Activated CD4-positive, CD25-positive, alpha-beta regulatory T cell treated with anti-CD3 and anti-CD28 coated beads, Interleukin-2, amount 50 U/mL, for 24 hours (primary cell): ENCODE measurements around the gene NOL11.
A peak's percentile ranks its signal among the peaks of the same experiment; 100 is the strongest.
"Not testable (repeated sequence)": the region's sequence is repeated elsewhere in the genome, so short reads cannot be mapped to it uniquely, and the experiment has no call there.

Experiments
- ATAC-seq, 2 donors: fragments of 150-1000 bp; cut with Tn5 transposase; one replicate each; pipeline ENCODE4 v1.10.0; 2021; ENCODE audit warnings: mild to moderate bottlenecking in 1 of 2, moderate library complexity in 1 of 2

The NOL11 gene

GRCh38 chr17:67711916-67712315 lies 5.8 kb upstream of the NOL11 start:
- no peak for ATAC-seq

GRCh38 chr17:67712375-67712774 lies 5.4 kb upstream of the NOL11 start:
- ATAC-seq = no peak

GRCh38 chr17:67713169-67713568 lies 4.6 kb upstream of the NOL11 start:
- ATAC-seq = no peak

GRCh38 chr17:67716405-67716798 lies 1.3 kb upstream of the NOL11 start:
- ATAC-seq = no peak

DNA sequence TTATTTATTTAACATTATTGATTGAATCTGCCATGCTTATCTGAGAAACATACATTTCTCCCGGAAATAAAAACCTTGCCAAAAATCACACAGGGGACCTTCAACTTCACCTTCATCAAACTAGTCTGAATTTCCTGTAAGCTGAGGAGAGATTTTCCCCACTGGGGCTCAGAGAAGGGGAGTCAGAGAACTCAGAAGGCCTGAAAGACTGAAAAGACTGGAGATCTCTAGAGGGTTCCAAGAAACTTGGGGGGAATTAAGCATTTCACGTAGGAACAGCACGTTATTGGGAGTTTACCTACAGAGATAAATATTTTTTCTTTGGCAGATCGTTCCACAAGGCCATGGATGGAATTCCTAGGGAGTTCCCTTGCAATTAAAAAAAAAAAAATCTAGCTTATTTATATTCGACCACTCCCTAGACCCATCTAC lies 528 bp upstream of the NOL11 start:
- ATAC-seq = no peak

DNA sequence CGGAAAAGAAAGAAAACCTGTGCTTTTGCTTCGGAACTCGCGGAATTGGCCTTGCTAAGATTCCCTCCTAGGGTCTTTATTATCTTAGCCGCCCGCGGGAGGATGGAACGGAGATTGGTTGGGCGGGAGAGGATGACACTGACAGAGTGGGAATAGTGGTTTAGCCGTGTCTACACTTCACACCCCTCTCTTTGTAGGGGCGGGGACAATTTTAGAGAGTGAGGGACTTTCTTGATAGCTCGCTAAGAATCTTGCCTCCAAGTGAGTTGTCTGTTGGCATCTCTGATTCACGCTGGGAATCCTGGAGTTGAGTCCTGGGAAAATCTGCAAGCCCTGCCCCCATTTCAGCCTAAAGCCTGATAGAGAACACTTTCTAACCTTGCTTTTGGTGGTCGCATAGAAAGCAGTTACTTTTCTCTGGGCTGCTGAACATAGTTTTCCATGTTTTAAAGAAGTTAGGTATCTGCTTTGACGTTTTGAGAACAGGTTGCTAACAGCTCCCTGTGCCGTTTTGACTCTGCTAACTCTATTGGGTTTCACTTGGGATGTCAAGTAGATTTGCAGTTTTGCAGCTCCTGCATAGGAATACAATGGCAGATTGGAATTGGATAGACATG lies 697 bp downstream of the NOL11 start:
- ATAC-seq = peak; percentile 8 to 36

DNA sequence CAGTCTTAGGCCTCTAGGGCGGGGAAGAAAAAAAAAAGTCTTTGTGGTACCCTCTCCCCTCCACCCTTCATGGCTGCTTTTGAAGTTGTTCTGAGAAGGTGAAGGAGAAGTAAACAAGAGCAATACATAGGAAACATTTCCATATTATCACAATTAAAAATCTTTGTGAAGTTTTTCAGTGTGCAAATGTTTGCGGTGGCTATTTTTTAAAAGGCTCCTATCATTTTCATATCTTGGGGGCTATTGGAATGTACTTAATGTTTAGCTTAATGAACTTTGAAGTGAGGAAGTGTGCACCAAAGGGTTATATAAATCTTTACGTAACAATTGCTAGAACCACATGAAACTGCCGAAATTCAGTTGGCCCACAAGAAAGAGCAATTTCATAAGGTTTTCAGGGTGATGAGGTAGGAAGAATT lies 7.6 kb downstream of the NOL11 start:
- no peak for ATAC-seq

DNA sequence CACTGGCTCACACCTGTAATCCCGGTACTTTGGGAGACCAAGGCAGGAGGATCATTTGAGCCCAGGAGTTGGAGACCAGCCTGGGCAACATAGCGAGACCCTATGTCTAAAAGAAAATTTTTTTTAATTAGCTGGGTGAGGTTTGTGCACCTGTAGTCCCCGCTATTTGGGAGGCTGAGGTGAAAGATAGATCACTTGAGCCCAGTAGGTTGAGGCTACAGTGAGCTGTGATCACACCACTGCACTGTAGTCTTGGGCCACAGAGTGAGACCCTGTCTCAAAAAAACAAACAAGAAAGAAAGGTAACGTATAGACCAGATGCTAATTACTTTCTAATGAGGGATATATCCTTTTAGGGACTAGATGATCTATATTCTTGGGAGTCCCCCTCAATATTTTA lies 8.1 kb downstream of the NOL11 start:
- ATAC-seq = no peak

DNA sequence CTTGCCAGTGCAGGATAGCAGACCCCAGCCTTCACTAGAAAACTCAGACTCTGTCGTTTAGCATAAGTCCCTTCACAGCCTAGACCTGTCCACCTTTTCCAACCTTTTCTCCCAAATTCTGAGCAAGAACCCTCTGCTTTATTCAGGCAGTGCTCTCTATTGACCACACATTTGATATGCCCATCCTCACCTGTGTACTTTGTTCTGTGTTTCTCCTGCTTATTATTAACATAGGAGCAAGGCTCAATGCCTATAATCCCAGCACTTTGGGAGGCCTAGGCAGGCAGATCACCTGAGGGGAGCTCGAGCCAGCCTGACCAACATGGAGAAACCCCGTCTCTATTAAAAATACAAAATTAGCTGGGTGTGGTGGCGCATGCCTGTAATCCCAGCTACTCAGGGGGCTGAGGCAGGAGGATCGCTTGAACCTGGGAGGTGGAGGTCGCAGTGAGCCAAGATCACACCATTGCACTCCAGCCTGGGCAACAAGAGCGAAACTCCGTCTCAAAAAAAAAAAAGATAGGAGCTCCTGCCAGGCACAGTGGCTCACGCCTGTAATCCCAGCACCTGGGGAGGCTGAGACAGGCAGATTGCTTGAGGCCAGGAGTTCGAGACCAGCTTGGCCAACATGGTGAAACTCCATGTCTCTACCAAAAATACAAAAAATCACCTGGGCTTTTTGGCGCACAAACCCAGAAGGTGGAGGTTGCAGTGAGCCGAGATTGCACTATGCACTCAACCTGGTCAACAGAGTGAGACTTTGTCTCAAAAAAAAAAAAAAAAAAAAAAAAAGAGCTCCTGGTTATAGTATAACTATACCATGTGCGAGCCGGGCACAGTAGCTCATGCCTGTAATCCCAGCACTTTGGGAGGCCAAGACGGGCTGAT lies 9.7 kb downstream of the NOL11 start:
- not testable (repeated sequence) for ATAC-seq

GRCh38 chr17:67729903-67730302 lies 12.2 kb downstream of the NOL11 start:
- ATAC-seq = no peak

- no peak for ATAC-seq
Measured at GRCh38 chr17:67730731-67731130, 13.0 kb downstream of the NOL11 start.

- no peak for ATAC-seq
Measured at GRCh38 chr17:67733449-67733848, 15.7 kb downstream of the NOL11 start.

GRCh38 chr17:67737145-67737544 lies 19.4 kb downstream of the NOL11 start:
- ATAC-seq = no peak

- ATAC-seq = no peak
Measured at GRCh38 chr17:67742025-67742424, 24.3 kb downstream of the NOL11 start.

DNA sequence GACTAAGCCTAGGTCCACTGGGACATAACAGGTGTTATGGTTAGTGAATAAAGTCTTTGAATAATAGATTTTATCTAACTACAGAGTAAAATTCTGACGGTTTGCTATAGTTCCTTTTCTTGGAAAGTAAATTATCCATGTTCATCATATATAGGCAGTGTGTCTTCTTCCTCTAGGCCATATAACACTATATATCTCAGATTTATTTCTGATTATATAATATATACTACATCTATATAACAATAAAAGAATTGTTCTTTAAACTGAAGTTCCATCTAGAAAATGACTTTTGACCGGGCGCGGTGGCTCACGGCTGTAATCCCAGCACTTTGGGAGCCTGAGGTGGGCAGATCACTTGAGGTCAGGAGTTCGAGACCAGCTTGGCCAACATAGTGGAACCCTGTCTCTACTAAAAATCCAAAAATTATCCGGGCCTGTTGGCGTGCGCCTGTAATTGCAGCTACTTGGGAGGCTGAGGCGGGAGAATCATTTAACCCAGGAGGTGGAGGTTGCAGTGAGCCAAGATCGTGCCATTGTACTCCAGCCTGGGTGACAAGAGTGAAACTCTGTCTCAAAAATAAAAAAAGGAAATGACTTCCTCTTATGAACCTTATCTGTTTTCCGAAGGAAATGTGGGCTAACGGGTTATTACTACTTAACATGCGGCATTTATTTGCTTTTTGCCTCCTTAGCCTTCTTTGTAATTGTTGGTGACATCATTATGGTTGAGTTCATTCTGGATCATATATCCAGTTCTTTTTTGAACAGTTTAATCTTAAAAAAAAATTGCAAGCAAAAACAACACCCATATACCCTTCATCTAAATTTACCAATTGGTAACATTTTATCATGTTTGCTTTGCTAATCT lies 29.2 kb downstream of the NOL11 start:
- ATAC-seq = no peak

DNA sequence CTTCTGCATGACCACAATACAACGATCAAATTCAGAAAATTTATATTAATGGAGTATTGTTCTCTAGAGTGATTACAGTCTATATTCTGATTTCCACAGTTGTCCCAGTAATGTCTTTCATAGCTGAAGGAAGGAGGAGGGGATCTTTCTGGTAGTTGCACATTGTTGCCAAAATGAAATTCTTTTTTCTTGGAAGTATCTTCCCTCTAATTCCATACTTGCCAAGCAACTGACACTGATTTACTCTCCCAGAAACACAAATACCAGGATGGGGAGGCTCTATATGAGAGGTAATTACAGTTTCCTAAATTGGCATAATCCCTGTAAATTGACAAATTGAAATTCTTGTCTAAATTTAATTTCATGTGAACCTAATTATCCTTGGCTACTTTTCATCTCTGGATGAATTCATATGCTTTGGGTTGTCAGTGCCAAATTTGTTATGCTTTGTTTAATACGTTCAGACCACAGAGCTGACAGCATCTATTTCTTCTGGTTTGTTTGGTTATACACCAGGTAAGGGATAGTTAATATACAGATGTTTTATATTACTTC lies 30.0 kb downstream of the NOL11 start:
- no peak for ATAC-seq

DNA sequence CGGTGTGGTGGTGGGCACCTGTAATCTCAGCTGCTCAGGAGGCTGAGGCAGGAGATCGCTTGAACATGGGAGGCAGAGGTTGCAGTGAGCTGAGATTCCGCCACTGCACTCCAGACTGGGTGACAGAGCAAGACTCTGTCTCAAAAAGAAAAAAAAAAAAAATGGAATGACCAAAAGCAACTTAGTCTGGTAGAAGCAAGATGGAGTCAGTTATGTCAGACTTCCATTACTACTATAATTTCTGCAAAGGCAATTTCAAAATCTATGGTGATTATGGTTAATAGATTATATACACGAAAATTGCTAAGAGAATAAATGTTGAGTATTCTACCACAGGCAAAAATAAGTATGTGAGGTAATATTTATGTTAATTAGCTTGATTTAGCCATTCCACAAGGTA lies 32.3 kb downstream of the NOL11 start:
- ATAC-seq = no peak

DNA sequence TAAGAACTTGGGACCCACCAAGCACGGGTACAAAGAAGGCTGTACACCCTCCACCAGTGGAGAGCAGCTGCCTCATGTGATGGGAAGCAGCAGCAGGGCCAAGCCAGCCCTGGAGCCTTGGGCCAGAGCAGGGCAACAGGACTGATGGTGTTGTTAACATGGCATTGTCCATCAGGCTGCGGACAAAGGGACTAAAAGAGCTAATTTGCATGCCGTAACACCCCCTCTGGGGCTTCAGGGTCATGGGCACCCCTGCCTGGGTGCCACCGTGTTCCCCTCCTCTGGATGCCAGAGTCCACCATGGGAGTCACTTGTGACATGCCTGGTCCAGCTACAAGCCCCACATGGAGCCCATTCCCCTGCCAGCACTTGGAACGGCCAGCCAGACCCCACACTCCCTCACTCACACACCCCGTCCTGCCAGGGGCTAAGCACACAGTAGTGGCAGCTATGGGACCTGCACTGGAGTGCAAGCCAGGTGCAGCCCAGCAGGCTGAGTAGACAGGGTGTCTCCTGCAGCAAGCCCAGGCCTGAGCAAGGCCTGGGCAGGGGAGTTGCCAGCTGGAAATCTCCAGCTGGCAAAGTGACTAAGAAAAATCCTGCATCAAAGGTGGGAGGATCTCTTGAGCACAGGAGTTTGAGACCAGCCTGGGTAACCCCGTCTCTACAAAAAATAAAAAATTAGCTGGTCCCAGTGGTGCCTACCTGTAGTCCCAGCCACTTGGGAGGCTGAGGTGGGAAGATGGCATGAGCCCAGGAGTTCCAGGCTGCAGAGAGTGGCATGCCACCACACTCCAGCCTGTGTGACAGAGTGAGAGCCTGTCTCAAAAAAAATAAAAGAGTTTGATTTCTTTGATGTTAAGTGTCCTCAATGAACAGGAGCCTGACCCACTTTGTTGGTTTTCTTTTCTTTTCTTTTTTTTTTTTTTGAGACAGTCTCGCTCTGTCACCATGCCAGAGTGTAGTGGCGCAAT lies 33.7 kb downstream of the NOL11 start:
- ATAC-seq = no peak

DNA sequence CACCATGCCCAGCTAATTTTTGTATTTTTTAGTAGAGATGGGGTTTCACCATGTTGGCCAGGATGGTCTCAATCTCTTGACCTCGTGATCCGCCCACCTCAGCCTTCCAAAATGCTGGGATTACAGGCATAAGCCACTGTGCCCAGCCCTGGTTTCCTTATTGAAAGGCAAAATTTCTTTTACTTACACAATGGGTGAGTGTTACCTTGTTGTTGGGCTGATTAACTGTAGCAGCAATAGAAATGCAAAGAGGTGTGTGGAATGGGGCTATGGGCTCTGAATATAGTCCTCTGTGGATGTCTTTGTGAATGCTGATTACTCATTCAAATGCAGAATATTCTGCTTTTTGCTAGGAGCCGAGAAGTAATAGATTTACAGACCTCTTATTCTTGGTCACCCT lies 34.4 kb downstream of the NOL11 start:
- ATAC-seq = not testable (repeated sequence)

GRCh38 chr17:67753026-67753425 lies 35.3 kb downstream of the NOL11 start:
- no peak for ATAC-seq

DNA sequence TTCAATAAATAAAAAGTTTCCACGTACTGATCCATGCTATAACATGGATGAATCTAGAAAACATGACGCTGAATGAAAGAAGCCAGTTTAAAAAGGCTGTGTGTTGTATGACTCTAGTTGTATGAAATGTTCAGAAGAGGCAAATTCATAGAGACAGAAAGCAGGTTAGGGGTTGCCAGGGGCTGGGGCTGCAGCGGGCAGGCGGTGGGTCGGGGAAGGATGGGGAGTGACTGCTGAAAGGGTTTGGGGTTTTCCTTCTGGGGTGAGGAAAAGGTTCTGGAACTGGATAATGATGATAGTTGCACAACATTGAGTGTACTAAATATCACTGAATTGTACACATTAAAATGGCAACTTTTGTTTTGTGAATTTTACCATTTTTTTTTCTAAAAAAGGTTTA lies 36.3 kb downstream of the NOL11 start:
- ATAC-seq = no peak

- ATAC-seq = not testable (repeated sequence)
Measured at GRCh38 chr17:67754686-67755085, 37.0 kb downstream of the NOL11 start.
